Thoracic aorta (tissue), 2 donors: ENCODE data around the gene PRMT7. TPM values are rescaled to one million over a fixed set of nuclear protein-coding genes. Genes with fewer than 3 reads are reported as not detected.

Experiments used
- ATAC-seq: fragments of 150-250 bp; one replicate; pipeline ENCODE4 v1.8.0; 2017; ENCODE audit warnings: low read depth; ENCODE audit not compliant: insufficient number of reproducible peaks, low FRiP score
- DNase-seq: peaks from one replicate; pipeline ENCODE4 v3.0.0-alpha.2; 2020; ENCODE audit warnings: low spot score
- H3K27ac ChIP-seq, 2 donors: fragments of 200-600 bp; sonication (generic); 1 replicate in 1 of 2; 2 replicates in 1 of 2; pipeline ENCODE4 v1.5.1; 2016; ENCODE audit warnings: mild to moderate bottlenecking in 2 of 2, moderate library complexity in 2 of 2
- H3K27me3 ChIP-seq: fragments of 200-600 bp; sonication (generic); replicated peaks from 2 replicates; pipeline ENCODE4 v1.6.0; 2016; ENCODE audit warnings: mild to moderate bottlenecking; ENCODE audit not compliant: insufficient read depth
- H3K36me3 ChIP-seq: fragments of 200-600 bp; sonication (generic); one replicate; pipeline ENCODE4 v1.5.1; 2016
- H3K4me1 ChIP-seq, 2 donors: fragments of 200-600 bp; sonication (generic); 1 replicate in 1 of 2; 2 replicates in 1 of 2; pipeline versions ENCODE4 v1.5.1 to v1.6.0; 2016; ENCODE audit warnings: low read depth in 2 of 2, mild to moderate bottlenecking in 1 of 2; ENCODE audit not compliant: control insufficient read depth in 1 of 2
- H3K4me3 ChIP-seq: fragments of 200-600 bp; sonication (generic); 2 replicates; pipeline ENCODE4 v1.5.1; 2016; ENCODE audit warnings: mild to moderate bottlenecking
- H3K9me3 ChIP-seq: fragments of 200-600 bp; sonication (generic); 2 replicates; pipeline ENCODE4 v1.5.1; 2016
- CTCF ChIP-seq: fragments of 200-600 bp; sonication (generic); IDR thresholded peaks from one replicate; pipeline ENCODE4 v1.5.1; 2019; ENCODE audit warnings: antibody characterized with exemption
- total RNA-seq, 2 donors: library from RNA; depleted of rRNA; stranded (reverse); fragments of >200 nt; gene quantifications; one replicate each; pipeline versions ENCODE4 v1.1.0 to v1.2.3, GENCODE V29; 2016

PRMT7 gene
- total RNA-seq, 2 donors from 2014 or later: 46.6 to 74.2 TPM

GRCh38 chr16:68279726-68280558 is 30.9 kb upstream of the PRMT7 start:
- no peak for TF ChIP-seq CTCF
- ATAC-seq (no peak), DNase-seq (no peak)
- peaks cover 7% of the 10 kb centered on the region for H3K36me3 ChIP-seq
- H3K4me3 ChIP-seq: no peak overlapping the region
- peaks cover 32 to 36% of the 10 kb centered on the region in 2 donors for H3K4me1 ChIP-seq
- no peaks in the 10 kb centered on the region for H3K27me3 ChIP-seq
- no peaks in the 10 kb centered on the region for H3K9me3 ChIP-seq
- no peak overlapping the region for H3K27ac ChIP-seq

- peaks cover 24 to 34% of the 10 kb centered on the region in 2 donors for H3K4me1 ChIP-seq
- ATAC-seq (no peak), DNase-seq (no peak)
- H3K27ac ChIP-seq: no peak overlapping the region
- H3K36me3 ChIP-seq: peaks cover 5% of the 10 kb centered on the region
- TF ChIP-seq CTCF: no peak
- no peak overlapping the region for H3K4me3 ChIP-seq
- no peaks in the 10 kb centered on the region for H3K27me3 ChIP-seq
- no peaks in the 10 kb centered on the region for H3K9me3 ChIP-seq
Measured at GRCh38 chr16:68281368-68282063, 29.3 kb upstream of the PRMT7 start.

- DNase-seq: no peak
- TF ChIP-seq CTCF: no peak
- Histone ChIP-seq H3K27me3 (no peaks in the 10 kb centered on the region), H3K4me3 (no peak overlapping the region), H3K27ac (no peak overlapping the region), H3K9me3 (no peaks in the 10 kb centered on the region), H3K4me1 (peaks cover 21 to 34% of the 10 kb centered on the region in 2 donors), H3K36me3 (peaks cover 5% of the 10 kb centered on the region)
- ATAC-seq: no peak
Measured at GRCh38 chr16:68282064-68282452, 28.8 kb upstream of the PRMT7 start.

- no peak for ATAC-seq
- TF ChIP-seq CTCF: no peak
- H3K4me3 ChIP-seq: no peak overlapping the region
- H3K36me3 ChIP-seq: peaks cover 5% of the 10 kb centered on the region
- no peaks in the 10 kb centered on the region for H3K9me3 ChIP-seq
- H3K4me1 ChIP-seq: peaks cover 32 to 47% of the 10 kb centered on the region in 2 donors
- H3K27ac ChIP-seq: peak overlapping the region; percentile 35 to 63
- DNase-seq: no peak
- H3K27me3 ChIP-seq: no peaks in the 10 kb centered on the region
Measured at GRCh38 chr16:68283346-68283745, 27.5 kb upstream of the PRMT7 start.

GRCh38 chr16:68283801-68284598 is 26.8 kb upstream of the PRMT7 start:
- no peaks in the 10 kb centered on the region for H3K9me3 ChIP-seq
- no peaks in the 10 kb centered on the region for H3K27me3 ChIP-seq
- TF ChIP-seq CTCF: no peak
- peaks cover 5% of the 10 kb centered on the region for H3K36me3 ChIP-seq
- ATAC-seq: no peak
- no peak overlapping the region for H3K4me3 ChIP-seq
- peaks cover 39 to 54% of the 10 kb centered on the region in 2 donors for H3K4me1 ChIP-seq
- peak overlapping the region; percentile 35 to 63 for H3K27ac ChIP-seq
- DNase-seq: no peak
